Measurements from ENCODE around the gene FAM53B. TPM values are rescaled to one million over a fixed set of nuclear protein-coding genes. Genes with fewer than 3 reads are reported as not detected.

Gene FAM53B
- total RNA-seq, 4 donors from 2014 or later, result 21.9 to 42.6 (median 32.2) TPM

GRCh38 chr10:124641282-124642087, 102.7 kb downstream of the FAM53B start:
- no peak for TF ChIP-seq CTCF (IDR thresholded peaks at IDR 0.05)
- peak; percentile 30 for ATAC-seq (ENCODE audit: low FRiP score)
- DNase-seq (ENCODE audit: low spot score), result no peak

- TF ChIP-seq CTCF (IDR thresholded peaks at IDR 0.05), result no peak
- ATAC-seq (ENCODE audit: low FRiP score) (peak; percentile 16), DNase-seq (ENCODE audit: low spot score) (no peak)
Observed at GRCh38 chr10:124640538-124641231, 103.5 kb downstream of the FAM53B start.

- ATAC-seq (ENCODE audit: low FRiP score), result no peak
Observed at GRCh38 chr10:124640056-124640455, 104.1 kb downstream of the FAM53B start.

GRCh38 chr10:124639646-124640045, 104.5 kb downstream of the FAM53B start:
- TF ChIP-seq CTCF (IDR thresholded peaks at IDR 0.05), result no peak
- DNase-seq (ENCODE audit: low spot score) (no peak), ATAC-seq (ENCODE audit: low FRiP score) (no peak)

More at GRCh38 chr10:124640056-124640455, 104.1 kb downstream of the FAM53B start:
- no peak for TF ChIP-seq CTCF (IDR thresholded peaks at IDR 0.05)
- DNase-seq (ENCODE audit: low spot score), result no peak

GRCh38 chr10:124639206-124639605, 105.0 kb downstream of the FAM53B start:
- no peak for ATAC-seq (ENCODE audit: low FRiP score)
- no peak for DNase-seq (ENCODE audit: low spot score)
- TF ChIP-seq CTCF (IDR thresholded peaks at IDR 0.05), result no peak

- DNase-seq (ENCODE audit: low spot score), result no peak
- TF ChIP-seq CTCF (IDR thresholded peaks at IDR 0.05), result no peak
- no peak for ATAC-seq (ENCODE audit: low FRiP score)
Observed at GRCh38 chr10:124637746-124638145, 106.4 kb downstream of the FAM53B start.

All from omental fat pad (tissue), 4 donors.